HEK293T (cell line): ENCODE results near the gene ALPL.

Source experiments
- ARNT ChIP-seq: fragments of 450-650 bp; IDR thresholded peaks from 2 replicates; pipeline ENCODE4 v1.6.1; 2017; ENCODE audit warnings: mild to moderate bottlenecking
- ELF4 ChIP-seq: fragments of 450-650 bp; IDR thresholded peaks from 2 replicates; pipeline ENCODE4 v1.6.1; 2017; ENCODE audit warnings: antibody characterized with exemption
- FOXK2 ChIP-seq: fragments of 450-650 bp; IDR thresholded peaks from 2 replicates; pipeline ENCODE4 v1.6.1; 2016; ENCODE audit warnings: mild to moderate bottlenecking
- FOXM1 ChIP-seq: fragments of 450-650 bp; IDR thresholded peaks from 2 replicates; pipeline ENCODE4 v1.6.1; 2017; ENCODE audit warnings: mild to moderate bottlenecking, borderline replicate concordance
- HDGF ChIP-seq: fragments of 450-650 bp; IDR thresholded peaks from 2 replicates; pipeline ENCODE4 v1.6.1; 2017; ENCODE audit warnings: antibody characterized with exemption, borderline replicate concordance
- SP1 ChIP-seq: fragments of 450-650 bp; IDR thresholded peaks from 2 replicates; pipeline ENCODE4 v1.6.1; 2017
- SUZ12 ChIP-seq: fragments of 450-650 bp; IDR thresholded peaks from 2 replicates; pipeline ENCODE4 v1.6.1; 2016; ENCODE audit warnings: mild to moderate bottlenecking
- ZNF384 ChIP-seq: fragments of 450-650 bp; IDR thresholded peaks from 2 replicates; pipeline ENCODE4 v1.6.1; 2016

DNA sequence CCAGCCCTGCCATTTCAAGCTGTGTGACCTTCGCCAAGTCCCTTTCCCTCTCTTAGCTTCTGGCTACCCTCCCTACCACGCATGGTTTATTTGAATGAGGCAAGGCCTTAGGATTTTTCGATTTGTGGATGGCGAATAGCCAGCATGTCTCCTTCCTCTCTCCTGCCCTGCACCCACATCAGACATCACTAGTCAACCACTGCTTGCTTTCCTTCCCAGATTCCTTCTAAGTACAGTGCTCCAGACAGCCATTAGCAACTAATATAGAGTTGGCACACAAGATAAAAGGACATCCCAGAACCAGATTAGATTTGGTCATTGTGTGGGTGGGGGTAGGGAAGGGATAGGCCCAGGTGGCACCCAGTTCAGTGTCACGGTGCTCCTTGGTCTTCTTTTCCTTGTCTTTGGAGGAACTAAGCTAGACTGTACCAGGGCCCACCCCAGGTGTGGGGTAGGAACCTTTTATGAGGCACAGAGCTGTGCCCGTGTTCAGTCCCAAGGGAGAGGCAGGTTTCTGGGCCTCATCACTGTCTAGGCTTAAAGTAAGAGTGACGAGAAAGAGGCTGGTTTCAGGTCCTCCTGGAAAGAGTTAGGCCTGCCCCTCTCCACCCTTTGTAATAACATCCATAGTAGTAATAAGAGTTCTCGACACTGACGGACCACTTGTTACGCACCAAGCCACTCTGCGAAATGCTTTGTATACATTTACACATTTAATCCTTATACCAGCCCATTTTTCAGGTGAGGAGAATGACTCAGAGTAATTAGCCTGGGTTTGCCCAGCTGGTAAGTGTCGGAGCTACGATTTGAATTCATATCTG is 8.6 kb downstream of the ALPL start:
- TF ChIP-seq FOXM1 (no peak), HDGF (no peak), SUZ12 (no peak), SP1 (no peak), ZNF384 (no peak), ELF4 (no peak), ARNT (no peak), FOXK2 (no peak)
